CD4-positive, alpha-beta T cell (primary cell): Measurements from ENCODE around the gene CDH13. TPM values are rescaled to one million over a fixed set of nuclear protein-coding genes. Genes with fewer than 3 reads are reported as not detected.

ENCODE experiments used
- ATAC-seq: fragments of 200-7000 bp; cut with Tn5 transposase; one replicate; pipeline ENCODE4 v1.10.0; 2022; ENCODE audit warnings: mild to moderate bottlenecking; ENCODE audit not compliant: poor library complexity
- CTCF ChIA-PET: fragments of 350-600 bp; sonication (Branson Sonifier 250); formaldehyde crosslinking; loops from one replicate; lab custom pipeline; 2021; ENCODE audit warnings: antibody characterized with exemption, inconsistent platforms; lab: Charles Lee
- POLR2A ChIA-PET: fragments of 350-600 bp; sonication (Branson Sonifier 250); formaldehyde crosslinking; loops from one replicate; lab custom pipeline; 2021; ENCODE audit warnings: antibody characterized with exemption, inconsistent platforms; lab: Charles Lee
- DNase-seq, 14 experiments: peaks; one replicate each; pipeline ENCODE4 v3.0.0-alpha.2; 2013 to 2020; ENCODE audit warnings: mixed read lengths in 2 of 14
- H3K27ac ChIP-seq, 2 donors: one replicate each; pipeline versions ENCODE4 v1.5.1 to v1.7.0; 2013; ENCODE audit warnings: low read length in 2 of 2, low read depth in 1 of 2, mild to moderate bottlenecking in 1 of 2
- H3K27me3 ChIP-seq, 2 experiments: 1 replicate in 1 of 2; 2 replicates in 1 of 2; pipeline versions ENCODE4 v1.6.1 to v1.7.0; 2013; ENCODE audit warnings: low read length in 2 of 2, control low read depth in 1 of 2, mild to moderate bottlenecking in 1 of 2, moderate library complexity in 1 of 2; ENCODE audit not compliant: insufficient read depth in 2 of 2, control insufficient read depth in 1 of 2
- H3K36me3 ChIP-seq: one replicate; pipeline ENCODE4 v1.6.1; 2013; ENCODE audit warnings: low read length, control low read depth; ENCODE audit not compliant: insufficient read depth
- H3K4me1 ChIP-seq: one replicate; pipeline ENCODE4 v1.6.1; 2013; ENCODE audit warnings: low read length, control low read depth; ENCODE audit not compliant: insufficient read depth
- H3K4me3 ChIP-seq: one replicate; pipeline ENCODE4 v1.5.1; 2013; ENCODE audit warnings: mild to moderate bottlenecking, low read length, moderate library complexity
- H3K9me3 ChIP-seq, 2 experiments: 1 replicate in 1 of 2; 2 replicates in 1 of 2; pipeline versions ENCODE4 v1.6.1 to v1.7.0; 2013; ENCODE audit warnings: low read length in 2 of 2, mild to moderate bottlenecking in 2 of 2, control low read depth in 1 of 2, moderate library complexity in 1 of 2; ENCODE audit not compliant: control insufficient read depth in 1 of 2, insufficient read depth in 1 of 2
- H3K27ac Mint-ChIP-seq: one replicate; pipeline ENCODE4 v1.8.0; 2020; ENCODE audit warnings: mixed read lengths
- H3K27me3 Mint-ChIP-seq: one replicate; pipeline ENCODE4 v1.8.0; 2021; ENCODE audit warnings: mixed read lengths
- H3K36me3 Mint-ChIP-seq: one replicate; pipeline ENCODE4 v1.8.0; 2021; ENCODE audit warnings: low read depth, mixed read lengths
- H3K4me1 Mint-ChIP-seq: one replicate; pipeline ENCODE4 v1.8.0; 2021; ENCODE audit warnings: low read depth, mixed read lengths
- H3K4me3 Mint-ChIP-seq: one replicate; pipeline ENCODE4 v1.8.0; 2020; ENCODE audit warnings: mild to moderate bottlenecking, mixed read lengths
- H3K9me3 Mint-ChIP-seq: one replicate; pipeline ENCODE4 v1.8.0; 2020; ENCODE audit warnings: mixed read lengths
- CTCF ChIP-seq: fragments of 200-600 bp; IDR thresholded peaks from one replicate; pipeline ENCODE4 v1.8.0; 2022; ENCODE audit warnings: antibody characterized with exemption, mild to moderate bottlenecking
- intact Hi-C, 2 experiments: fragments of 100-400 bp; cut with DNase I in 1 of 2; cut with micrococcal nuclease in 1 of 2; formaldehyde crosslinking; loops; one replicate each; pipeline versions ENCODE4 v1.15.1 to v1.9.0; 2023 to 2025; cut with DNase I, micrococcal nuclease
- total RNA-seq, 174 experiments: library from RNA in 2 of 174; stranded (reverse) in 2 of 174; gene quantifications; one replicate each; pipeline ENCODE4 v1.2.3 and lab custom pipeline; 2021 to 2026

CDH13 gene
- total RNA-seq, 2 experiments from 2014 or later = not detected

DNA sequence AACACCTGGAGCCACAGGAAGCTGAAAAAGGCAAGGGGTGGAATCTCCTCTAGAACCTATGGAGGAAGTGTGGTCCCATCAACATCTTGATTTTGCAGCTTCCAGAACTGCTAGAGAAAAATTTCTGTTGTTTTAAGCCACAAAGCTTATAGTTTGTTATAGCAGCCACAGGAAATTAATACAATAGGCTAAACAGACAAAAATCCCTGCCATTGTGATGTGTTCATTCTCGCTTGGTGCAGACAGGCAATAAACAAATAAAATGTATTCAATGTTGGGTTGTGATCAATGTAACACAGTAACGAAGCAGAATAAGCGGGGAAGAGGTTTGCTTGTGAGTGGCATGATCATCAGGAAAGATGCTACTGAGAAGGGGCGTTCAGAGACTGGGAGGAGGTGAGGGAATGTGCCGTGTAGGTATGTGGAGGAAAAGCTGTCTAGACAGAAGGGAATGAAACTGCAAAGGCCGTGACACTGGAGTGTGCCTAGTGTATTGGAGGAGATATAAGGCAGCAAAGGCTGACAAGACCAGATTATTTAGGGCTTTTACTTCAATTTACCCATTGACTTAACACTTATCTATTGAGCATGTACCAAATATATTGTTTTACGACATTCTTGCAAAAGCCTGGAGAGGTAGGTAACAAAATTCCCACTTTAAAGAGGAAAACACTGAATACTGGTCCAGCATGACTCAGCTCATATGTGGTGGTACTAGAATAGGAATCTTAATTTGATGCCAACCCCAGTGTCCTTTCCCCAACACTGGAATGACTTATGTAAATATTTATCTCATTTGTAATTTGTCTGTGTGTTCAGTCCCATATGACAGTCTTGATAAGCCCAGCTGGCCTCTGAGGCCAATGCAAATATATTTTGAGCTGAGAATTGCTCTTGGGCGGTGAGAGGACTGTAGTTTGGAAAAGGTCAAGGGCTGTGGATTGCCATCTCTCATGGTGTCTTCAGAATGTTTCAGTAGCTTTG is 375.9 kb downstream of the CDH13 start:
- ChIA-PET POLR2A (no interaction called here), CTCF (no interaction called here)
- Mint-ChIP-seq H3K27ac (no peak overlapping the region), H3K9me3 (peaks cover 4% of the 10 kb centered on the region), H3K36me3 (no peaks in the 10 kb centered on the region), H3K4me3 (no peak overlapping the region), H3K4me1 (no peaks in the 10 kb centered on the region), H3K27me3 (peaks cover 5% of the 10 kb centered on the region)
- intact Hi-C loops = no loop called here
- Histone ChIP-seq H3K4me3 (no peak overlapping the region), H3K27me3 (no peaks in the 10 kb centered on the region), H3K36me3 (no peaks in the 10 kb centered on the region), H3K4me1 (no peaks in the 10 kb centered on the region), H3K9me3 (peaks cover 0 to 13% of the 10 kb centered on the region in 2 experiments), H3K27ac (no peak overlapping the region)
- TF ChIP-seq CTCF = no peak
- ATAC-seq (no peak), DNase-seq (no peak)

DNA sequence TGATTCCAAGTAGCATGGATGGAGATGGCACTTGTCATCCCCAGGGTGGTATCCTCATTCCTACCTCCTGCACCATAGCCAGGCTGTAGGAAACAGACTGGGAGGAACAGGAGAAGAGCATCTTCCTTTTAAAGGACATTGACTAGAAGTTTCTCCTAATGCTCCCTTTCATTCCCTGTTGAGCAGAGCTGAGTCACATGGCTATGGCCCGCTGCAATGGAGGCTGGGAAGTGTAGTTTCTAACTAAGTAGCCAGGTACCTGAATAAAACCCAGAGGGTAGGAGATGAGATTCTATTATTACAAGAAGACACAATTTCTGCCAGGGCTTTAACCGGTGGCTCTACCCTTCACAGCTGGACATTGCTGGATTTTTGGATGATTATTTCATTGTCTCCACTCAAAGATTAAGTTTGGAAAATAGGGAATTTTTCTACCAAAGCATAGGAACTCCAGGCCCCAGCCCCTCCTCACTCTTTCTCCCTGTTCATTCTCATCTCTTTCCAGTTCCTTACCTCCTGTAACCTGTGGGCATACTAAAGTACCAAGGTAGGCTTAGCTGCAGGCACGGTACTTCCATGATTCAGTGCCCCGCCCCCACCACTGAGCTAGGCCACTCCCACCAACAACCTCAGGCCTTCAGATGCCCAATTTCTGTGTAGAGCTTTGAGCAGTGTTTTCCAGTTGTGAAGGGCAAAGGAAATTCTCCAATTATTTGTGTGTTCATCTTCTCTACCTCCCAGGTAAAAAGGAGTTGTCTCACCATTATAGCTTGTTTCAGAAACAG is 378.3 kb downstream of the CDH13 start:
- ChIA-PET CTCF (no interaction called here), POLR2A (no interaction called here)
- Histone ChIP-seq H3K4me1 (no peaks in the 10 kb centered on the region), H3K9me3 (peaks cover 0 to 13% of the 10 kb centered on the region in 2 experiments), H3K36me3 (no peaks in the 10 kb centered on the region), H3K27ac (no peak overlapping the region), H3K27me3 (no peaks in the 10 kb centered on the region), H3K4me3 (no peak overlapping the region)
- H3K4me1 Mint-ChIP-seq = no peaks in the 10 kb centered on the region
- H3K36me3 Mint-ChIP-seq = no peaks in the 10 kb centered on the region
- intact Hi-C loops = no loop called here
- no peak overlapping the region for H3K4me3 Mint-ChIP-seq
- ATAC-seq = no peak
- no peaks in the 10 kb centered on the region for H3K9me3 Mint-ChIP-seq
- DNase-seq = no peak
- no peak overlapping the region for H3K27ac Mint-ChIP-seq
- H3K27me3 Mint-ChIP-seq = peaks cover 5% of the 10 kb centered on the region
- no peak for TF ChIP-seq CTCF

- DNase-seq (no peak), ATAC-seq (no peak)
- Mint-ChIP-seq H3K4me3 (no peak overlapping the region), H3K27ac (no peak overlapping the region), H3K27me3 (peaks cover 5% of the 10 kb centered on the region), H3K36me3 (no peaks in the 10 kb centered on the region), H3K4me1 (no peaks in the 10 kb centered on the region), H3K9me3 (no peaks in the 10 kb centered on the region)
- POLR2A ChIA-PET = no interaction called here
- Histone ChIP-seq H3K36me3 (no peaks in the 10 kb centered on the region), H3K9me3 (peaks cover 0 to 10% of the 10 kb centered on the region in 2 experiments), H3K27me3 (no peaks in the 10 kb centered on the region), H3K4me3 (no peak overlapping the region), H3K4me1 (no peaks in the 10 kb centered on the region), H3K27ac (no peak overlapping the region)
- no peak for TF ChIP-seq CTCF
- intact Hi-C loops = no loop called here
- CTCF ChIA-PET = no interaction called here
Observed at GRCh38 chr16:83005653-83006160, 378.9 kb downstream of the CDH13 start.
